SK-N-SH (cell line): ENCODE results near the gene CREB5. TPM values are rescaled to one million over a fixed set of nuclear protein-coding genes. Genes with fewer than 3 reads are reported as not detected.

Experiments used
- CTCF ChIA-PET: fragments of 300-600, 350-600 bp; formaldehyde crosslinking; extraction: SDS; loops from one replicate; lab custom pipeline; 2021; lab: Yijun Ruan, JAX
- POLR2A ChIA-PET: fragments of 350-600 bp; sonication (Branson Sonifier 250); formaldehyde crosslinking; extraction: SDS; loops from one replicate; lab custom pipeline; 2020; ENCODE audit warnings: antibody characterized with exemption, inconsistent platforms; lab: Yijun Ruan, JAX
- DNase-seq: peaks from one replicate; pipeline ENCODE4 v3.0.0; 2012
- H2AFZ ChIP-seq: fragments of 200-600 bp; sonication (generic); 2 replicates; pipeline ENCODE4 v1.8.1; 2016; ENCODE audit warnings: antibody characterized with exemption, mild to moderate bottlenecking, low read depth
- H3F3A ChIP-seq: fragments of 200-600 bp; sonication (generic); replicated peaks from 2 replicates; pipeline ENCODE3; 2016; ENCODE audit warnings: antibody characterized with exemption, mild to moderate bottlenecking; ENCODE audit not compliant: insufficient read depth
- H3K27ac ChIP-seq, 2 experiments: fragments of 200-500 bp in 1 of 2; fragments of 200-600 bp in 1 of 2; sonication (Bioruptor generic) in 1 of 2; sonication (generic), shearing (Covaris generic) in 1 of 2; 2 replicates each; pipeline versions ENCODE4 v1.5.1 to v1.6.1; 2014 to 2016; ENCODE audit warnings: low read depth in 2 of 2, inconsistent platforms in 1 of 2, low read length in 1 of 2, mild to moderate bottlenecking in 1 of 2, mixed read lengths in 1 of 2
- H3K27me3 ChIP-seq: fragments of 200-600 bp; sonication (generic), shearing (Covaris generic); 2 replicates; pipeline ENCODE4 v1.6.1; 2016; ENCODE audit warnings: mixed run types; ENCODE audit not compliant: insufficient read depth
- H3K36me3 ChIP-seq, 2 experiments: fragments of 200-500 bp in 1 of 2; fragments of 200-600 bp in 1 of 2; sonication (Bioruptor generic) in 1 of 2; sonication (generic) in 1 of 2; replicated peaks in 1 of 2; 2 replicates each; pipeline versions ENCODE3 to v1.5.1; 2014 to 2016; ENCODE audit warnings: low read length in 1 of 2, mild to moderate bottlenecking in 1 of 2; ENCODE audit not compliant: insufficient read depth in 2 of 2, control insufficient read depth in 1 of 2
- H3K4me1 ChIP-seq, 2 experiments: fragments of 200-500 bp in 1 of 2; fragments of 200-600 bp in 1 of 2; sonication (Bioruptor generic) in 1 of 2; sonication (generic), shearing (Covaris generic) in 1 of 2; 2 replicates each; pipeline versions ENCODE4 v1.5.1 to v1.6.1; 2014 to 2016; ENCODE audit warnings: low read depth in 1 of 2, low read length in 1 of 2, mixed run types in 1 of 2; ENCODE audit not compliant: insufficient read depth in 2 of 2, control insufficient read depth in 1 of 2
- H3K4me2 ChIP-seq: fragments of 200-600 bp; sonication (generic), shearing (Covaris generic); 2 replicates; pipeline ENCODE4 v1.6.1; 2017; ENCODE audit warnings: mixed run types
- H3K4me3 ChIP-seq, 2 experiments: fragments of 200-500 bp in 1 of 2; fragments of 200-600 bp in 1 of 2; sonication (Bioruptor generic) in 1 of 2; sonication (generic), shearing (Covaris generic) in 1 of 2; 2 replicates each; pipeline versions ENCODE4 v1.5.1 to v1.8.1; 2014 to 2016; ENCODE audit warnings: low read depth in 2 of 2, inconsistent platforms in 1 of 2, low read length in 1 of 2, mild to moderate bottlenecking in 1 of 2, mixed read lengths in 1 of 2, moderate library complexity in 1 of 2
- H3K79me2 ChIP-seq: fragments of 200-600 bp; sonication (generic); 2 replicates; pipeline ENCODE4 v1.8.1; 2017; ENCODE audit warnings: mild to moderate bottlenecking; ENCODE audit not compliant: insufficient read depth
- H3K9ac ChIP-seq: fragments of 200-600 bp; sonication (generic); 2 replicates; pipeline ENCODE4 v1.6.1; 2017; ENCODE audit warnings: mixed run types
- H3K9me2 ChIP-seq: fragments of 200-600 bp; sonication (generic); 2 replicates; pipeline ENCODE4 v1.6.1; 2017; ENCODE audit warnings: mixed run types
- H3K9me3 ChIP-seq: fragments of 200-600 bp; sonication (generic); 2 replicates; pipeline ENCODE4 v1.6.1; 2017; ENCODE audit warnings: mixed run types, mild to moderate bottlenecking, moderate library complexity
- H4K20me1 ChIP-seq: fragments of 200-600 bp; sonication (generic); 2 replicates; pipeline ENCODE4 v1.6.1; 2017; ENCODE audit warnings: mild to moderate bottlenecking, mixed run types; ENCODE audit not compliant: insufficient read depth
- ELF1 ChIP-seq: IDR thresholded peaks from 2 replicates; pipeline ENCODE4 v1.4.0; 2012
- EP300 ChIP-seq, 2 experiments: IDR thresholded peaks; 2 replicates each; pipeline versions ENCODE4 v1.4.0 to v1.6.1; 2012; ENCODE audit warnings: borderline replicate concordance in 1 of 2, low read depth in 1 of 2, low read length in 1 of 2
- GABPA ChIP-seq: IDR thresholded peaks from 2 replicates; pipeline ENCODE4 v1.4.0; 2012; ENCODE audit warnings: low read depth, mild to moderate bottlenecking
- GATA2 ChIP-seq: sonication (generic); formaldehyde crosslinking; IDR thresholded peaks from 2 replicates; pipeline ENCODE4 v1.5.0; 2020; ENCODE audit warnings: mild to moderate bottlenecking, missing genetic modification reagents
- MXI1 ChIP-seq: IDR thresholded peaks from 2 replicates; pipeline ENCODE4 v1.6.1; 2012; ENCODE audit warnings: mild to moderate bottlenecking, low read depth, low read length, improper control_type of control experiment
- NFIC ChIP-seq: IDR thresholded peaks from 2 replicates; pipeline ENCODE4 v1.4.0; 2012; ENCODE audit warnings: borderline replicate concordance
- NRF1 ChIP-seq: IDR thresholded peaks from 2 replicates; pipeline ENCODE4 v1.6.1; 2012; ENCODE audit warnings: low read depth, mild to moderate bottlenecking, low read length
- POLR2AphosphoS5 ChIP-seq: IDR thresholded peaks from 2 replicates; pipeline ENCODE4 v1.6.1; 2012; ENCODE audit warnings: low read depth, low read length
- TCF12 ChIP-seq: IDR thresholded peaks from 2 replicates; pipeline ENCODE4 v1.4.0; 2012
- YY1 ChIP-seq: IDR thresholded peaks from 2 replicates; pipeline ENCODE4 v1.4.0; 2012; ENCODE audit warnings: low read depth, mild to moderate bottlenecking
- WGBS: methylation state at CpG from one replicate; pipeline ENCODE4 v1.1.6; 2017; ENCODE audit warnings: low lambda C conversion rate; 5-methylcytosine and 5-hydroxymethylcytosine counted together
- polyA plus RNA-seq, 3 experiments: library from polyadenylated mRNA; depleted of rRNA; stranded (reverse); fragments of >200 nt; gene quantifications; 2 replicates each; pipeline ENCODE4 v1.2.3, GENCODE V29; 2012
- TF ChIP-seq, protein P1 (sequence below): IDR thresholded peaks from 2 replicates; pipeline ENCODE4 v1.4.0; 2012; ENCODE audit warnings: low read depth, borderline replicate concordance
- TF ChIP-seq, protein P2 (sequence below): fragments of 200-600 bp; sonication (generic); IDR thresholded peaks from 2 replicates; pipeline ENCODE4 v1.6.1; 2017; ENCODE audit warnings: antibody characterized with exemption, mild to moderate bottlenecking, moderate library complexity
- TF ChIP-seq, protein P3 (sequence below): IDR thresholded peaks from 2 replicates; pipeline ENCODE4 v1.6.1; 2012; ENCODE audit warnings: mild to moderate bottlenecking, low read depth, low read length, moderate library complexity
- TF ChIP-seq, protein P4 (sequence below): IDR thresholded peaks from 2 replicates; pipeline ENCODE4 v1.4.0; 2012; ENCODE audit warnings: low read depth, borderline replicate concordance

The CREB5 gene
- polyA plus RNA-seq, 1 of the 3 experiments (the other 2 are of a cell fraction) = 19.3 TPM

DNA sequence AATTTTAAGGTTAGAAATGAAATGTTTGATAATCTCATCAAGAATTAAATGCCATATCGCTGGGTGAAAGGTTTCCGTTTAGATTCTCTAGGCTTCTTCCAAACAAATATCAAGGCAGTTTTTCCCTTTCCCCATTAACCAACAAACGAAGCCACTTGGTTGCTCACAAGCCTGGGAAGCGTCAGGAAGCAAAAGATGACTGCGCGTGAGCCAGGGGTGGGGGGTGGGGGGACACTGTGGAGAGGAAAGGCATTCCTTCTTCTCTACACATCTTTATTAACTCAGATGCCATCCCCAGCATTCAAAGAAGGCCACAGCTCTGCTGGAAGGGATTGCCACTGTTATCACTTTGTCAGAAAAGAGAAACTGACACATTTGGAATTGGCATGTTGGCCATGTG lies 338.7 kb downstream of the CREB5 start:
- POLR2A ChIA-PET = no interaction called here
- H3K4me3 ChIP-seq = no peak overlapping the region
- no peak for DNase-seq
- H3K79me2 ChIP-seq = no peaks in the 10 kb centered on the region
- peaks cover 15 to 31% of the 10 kb centered on the region in 2 experiments for H3K4me1 ChIP-seq
- H4K20me1 ChIP-seq = no peaks in the 10 kb centered on the region
- no peaks in the 10 kb centered on the region for H3K27me3 ChIP-seq
- CTCF ChIA-PET = no interaction called here
- WGBS = 95% methylated on average over 6 of the region's 6 CpGs
- H3K9me2 ChIP-seq = no peaks in the 10 kb centered on the region
- peaks cover 20% of the 10 kb centered on the region for H3F3A ChIP-seq
- H3K9me3 ChIP-seq = no peaks in the 10 kb centered on the region
- TF ChIP-seq YY1 (no peak), EP300 (IDR thresholded peaks at IDR 0.05; ENCODE audit: borderline replicate concordance in 1 of 2, low read depth in 1 of 2, low read length in 1 of 2) (no peak), TCF12 (peak; percentile 34)
- TF ChIP-seq, all 33 proteins: peak for 1
- H3K36me3 ChIP-seq = no peaks in the 10 kb centered on the region
- no peak overlapping the region for H3K4me2 ChIP-seq
- H3K9ac ChIP-seq = no peak overlapping the region
- no peak overlapping the region for H3K27ac ChIP-seq
- no peak overlapping the region for H2AFZ ChIP-seq

DNA sequence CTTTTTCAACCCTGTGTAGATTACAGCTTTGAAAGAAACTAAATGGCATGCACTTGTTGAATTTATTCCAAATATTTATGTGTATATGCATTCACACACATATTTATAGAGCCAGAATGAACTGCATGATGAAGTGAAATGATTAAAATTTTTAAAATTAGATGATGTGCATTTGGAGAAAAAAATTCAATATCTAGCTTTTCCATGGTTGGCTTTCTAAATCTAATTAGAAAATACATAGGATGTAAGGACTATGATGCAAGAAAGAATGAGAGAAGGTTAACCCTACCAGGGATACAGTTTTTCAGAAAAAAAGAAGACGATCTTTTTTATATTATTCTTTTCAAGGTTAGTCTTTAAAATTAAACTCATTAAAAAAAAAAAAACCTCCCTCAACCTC lies 341.3 kb downstream of the CREB5 start:
- H3K4me1 ChIP-seq = peaks cover under 1 to 20% of the 10 kb centered on the region in 2 experiments
- no peaks in the 10 kb centered on the region for H3K36me3 ChIP-seq
- H3K79me2 ChIP-seq = no peaks in the 10 kb centered on the region
- H3K9ac ChIP-seq = no peak overlapping the region
- ChIA-PET CTCF (interaction anchor here (0.6 to 1.6 kb wide), 2 partner anchors 11 to 162 kb away, joined by 3 to 5 read pairs; no protein-coding TSS in a partner anchor), POLR2A (no interaction called here)
- TF ChIP-seq, protein P1, sequence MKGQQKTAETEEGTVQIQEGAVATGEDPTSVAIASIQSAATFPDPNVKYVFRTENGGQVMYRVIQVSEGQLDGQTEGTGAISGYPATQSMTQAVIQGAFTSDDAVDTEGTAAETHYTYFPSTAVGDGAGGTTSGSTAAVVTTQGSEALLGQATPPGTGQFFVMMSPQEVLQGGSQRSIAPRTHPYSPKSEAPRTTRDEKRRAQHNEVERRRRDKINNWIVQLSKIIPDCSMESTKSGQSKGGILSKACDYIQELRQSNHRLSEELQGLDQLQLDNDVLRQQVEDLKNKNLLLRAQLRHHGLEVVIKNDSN = no peak
- TF ChIP-seq MXI1 = no peak
- TF ChIP-seq ELF1 = no peak
- TF ChIP-seq, protein P2, sequence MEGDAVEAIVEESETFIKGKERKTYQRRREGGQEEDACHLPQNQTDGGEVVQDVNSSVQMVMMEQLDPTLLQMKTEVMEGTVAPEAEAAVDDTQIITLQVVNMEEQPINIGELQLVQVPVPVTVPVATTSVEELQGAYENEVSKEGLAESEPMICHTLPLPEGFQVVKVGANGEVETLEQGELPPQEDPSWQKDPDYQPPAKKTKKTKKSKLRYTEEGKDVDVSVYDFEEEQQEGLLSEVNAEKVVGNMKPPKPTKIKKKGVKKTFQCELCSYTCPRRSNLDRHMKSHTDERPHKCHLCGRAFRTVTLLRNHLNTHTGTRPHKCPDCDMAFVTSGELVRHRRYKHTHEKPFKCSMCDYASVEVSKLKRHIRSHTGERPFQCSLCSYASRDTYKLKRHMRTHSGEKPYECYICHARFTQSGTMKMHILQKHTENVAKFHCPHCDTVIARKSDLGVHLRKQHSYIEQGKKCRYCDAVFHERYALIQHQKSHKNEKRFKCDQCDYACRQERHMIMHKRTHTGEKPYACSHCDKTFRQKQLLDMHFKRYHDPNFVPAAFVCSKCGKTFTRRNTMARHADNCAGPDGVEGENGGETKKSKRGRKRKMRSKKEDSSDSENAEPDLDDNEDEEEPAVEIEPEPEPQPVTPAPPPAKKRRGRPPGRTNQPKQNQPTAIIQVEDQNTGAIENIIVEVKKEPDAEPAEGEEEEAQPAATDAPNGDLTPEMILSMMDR = no peak
- no peak for TF ChIP-seq GABPA
- TF ChIP-seq, protein P3, sequence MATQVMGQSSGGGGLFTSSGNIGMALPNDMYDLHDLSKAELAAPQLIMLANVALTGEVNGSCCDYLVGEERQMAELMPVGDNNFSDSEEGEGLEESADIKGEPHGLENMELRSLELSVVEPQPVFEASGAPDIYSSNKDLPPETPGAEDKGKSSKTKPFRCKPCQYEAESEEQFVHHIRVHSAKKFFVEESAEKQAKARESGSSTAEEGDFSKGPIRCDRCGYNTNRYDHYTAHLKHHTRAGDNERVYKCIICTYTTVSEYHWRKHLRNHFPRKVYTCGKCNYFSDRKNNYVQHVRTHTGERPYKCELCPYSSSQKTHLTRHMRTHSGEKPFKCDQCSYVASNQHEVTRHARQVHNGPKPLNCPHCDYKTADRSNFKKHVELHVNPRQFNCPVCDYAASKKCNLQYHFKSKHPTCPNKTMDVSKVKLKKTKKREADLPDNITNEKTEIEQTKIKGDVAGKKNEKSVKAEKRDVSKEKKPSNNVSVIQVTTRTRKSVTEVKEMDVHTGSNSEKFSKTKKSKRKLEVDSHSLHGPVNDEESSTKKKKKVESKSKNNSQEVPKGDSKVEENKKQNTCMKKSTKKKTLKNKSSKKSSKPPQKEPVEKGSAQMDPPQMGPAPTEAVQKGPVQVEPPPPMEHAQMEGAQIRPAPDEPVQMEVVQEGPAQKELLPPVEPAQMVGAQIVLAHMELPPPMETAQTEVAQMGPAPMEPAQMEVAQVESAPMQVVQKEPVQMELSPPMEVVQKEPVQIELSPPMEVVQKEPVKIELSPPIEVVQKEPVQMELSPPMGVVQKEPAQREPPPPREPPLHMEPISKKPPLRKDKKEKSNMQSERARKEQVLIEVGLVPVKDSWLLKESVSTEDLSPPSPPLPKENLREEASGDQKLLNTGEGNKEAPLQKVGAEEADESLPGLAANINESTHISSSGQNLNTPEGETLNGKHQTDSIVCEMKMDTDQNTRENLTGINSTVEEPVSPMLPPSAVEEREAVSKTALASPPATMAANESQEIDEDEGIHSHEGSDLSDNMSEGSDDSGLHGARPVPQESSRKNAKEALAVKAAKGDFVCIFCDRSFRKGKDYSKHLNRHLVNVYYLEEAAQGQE = no peak
- TF ChIP-seq TCF12 = no peak
- no peak for TF ChIP-seq YY1
- TF ChIP-seq NRF1 = no peak
- TF ChIP-seq NFIC = no peak
- TF ChIP-seq GATA2 (CRISPR knock-in tag) = no peak
- TF ChIP-seq EP300 (IDR thresholded peaks at IDR 0.05; ENCODE audit: borderline replicate concordance in 1 of 2, low read depth in 1 of 2, low read length in 1 of 2) = no peak
- no peak for TF ChIP-seq POLR2AphosphoS5
- TF ChIP-seq, protein P4, sequence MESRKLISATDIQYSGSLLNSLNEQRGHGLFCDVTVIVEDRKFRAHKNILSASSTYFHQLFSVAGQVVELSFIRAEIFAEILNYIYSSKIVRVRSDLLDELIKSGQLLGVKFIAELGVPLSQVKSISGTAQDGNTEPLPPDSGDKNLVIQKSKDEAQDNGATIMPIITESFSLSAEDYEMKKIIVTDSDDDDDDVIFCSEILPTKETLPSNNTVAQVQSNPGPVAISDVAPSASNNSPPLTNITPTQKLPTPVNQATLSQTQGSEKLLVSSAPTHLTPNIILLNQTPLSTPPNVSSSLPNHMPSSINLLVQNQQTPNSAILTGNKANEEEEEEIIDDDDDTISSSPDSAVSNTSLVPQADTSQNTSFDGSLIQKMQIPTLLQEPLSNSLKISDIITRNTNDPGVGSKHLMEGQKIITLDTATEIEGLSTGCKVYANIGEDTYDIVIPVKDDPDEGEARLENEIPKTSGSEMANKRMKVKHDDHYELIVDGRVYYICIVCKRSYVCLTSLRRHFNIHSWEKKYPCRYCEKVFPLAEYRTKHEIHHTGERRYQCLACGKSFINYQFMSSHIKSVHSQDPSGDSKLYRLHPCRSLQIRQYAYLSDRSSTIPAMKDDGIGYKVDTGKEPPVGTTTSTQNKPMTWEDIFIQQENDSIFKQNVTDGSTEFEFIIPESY = no peak
- H4K20me1 ChIP-seq = no peaks in the 10 kb centered on the region
- H3K9me3 ChIP-seq = no peaks in the 10 kb centered on the region
- H3K27ac ChIP-seq = no peak overlapping the region
- no peaks in the 10 kb centered on the region for H3K27me3 ChIP-seq
- no peaks in the 10 kb centered on the region for H3K9me2 ChIP-seq
- H3F3A ChIP-seq = peaks cover 20% of the 10 kb centered on the region
- no peak overlapping the region for H2AFZ ChIP-seq
- WGBS = 87% methylated on average over 1 of the region's 1 CpG
- no peak for DNase-seq
- H3K4me2 ChIP-seq = no peak overlapping the region
- H3K4me3 ChIP-seq = no peak overlapping the region
